ENCODE data around the gene NELFA.

Gene NELFA

DNA sequence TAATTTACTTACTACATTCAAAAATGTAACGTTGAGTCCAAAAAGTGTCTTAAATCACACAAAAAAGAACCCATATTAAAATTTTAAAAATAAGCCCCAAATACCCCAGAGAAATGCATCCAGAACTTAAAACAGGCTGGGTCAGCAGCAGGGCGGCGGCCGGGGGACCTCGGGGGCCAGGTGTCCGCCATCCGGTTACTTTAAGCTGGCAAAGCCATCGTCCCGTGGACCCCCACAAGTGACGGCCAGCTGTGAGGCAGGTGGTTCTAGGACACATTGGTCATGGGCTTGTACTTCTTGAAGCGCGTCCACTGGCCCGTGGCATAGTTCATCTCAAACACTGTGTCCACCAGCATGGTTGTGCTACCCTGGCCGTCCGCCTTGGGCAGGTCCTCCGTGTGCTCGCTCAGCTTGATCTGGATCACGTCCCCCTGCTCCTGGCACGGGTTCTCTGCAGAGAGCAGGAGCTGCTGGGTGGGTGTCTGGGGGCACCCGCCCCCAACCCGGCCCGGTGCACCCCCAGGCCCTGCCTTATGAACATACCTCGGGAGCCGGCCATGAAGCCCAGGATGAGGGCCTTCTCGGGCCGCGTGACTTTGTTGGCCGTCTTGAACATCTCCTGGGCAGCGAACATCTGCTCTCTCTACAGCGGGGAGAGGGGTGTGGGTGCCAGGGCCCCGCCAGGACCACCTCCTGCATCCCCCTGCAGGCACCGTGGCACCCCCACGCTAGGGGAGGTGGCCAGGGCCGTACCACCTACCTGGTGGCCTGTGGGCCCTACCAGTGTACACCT is 25.5 kb downstream of the NELFA start:
- Histone ChIP-seq H3K36me3 (ENCODE audit: control insufficient read depth, insufficient read depth, low read length) (peaks cover 72% of the 10 kb centered on the region), H3K4me1 (ENCODE audit: control insufficient read depth, insufficient read depth, low read length) (no peaks in the 10 kb centered on the region), H3K4me3 (ENCODE audit: low read depth, low read length) (no peak overlapping the region), H3K9me3 (ENCODE audit: control insufficient read depth, insufficient read depth, low read length) (no peaks in the 10 kb centered on the region), H3K27me3 (ENCODE audit: control insufficient read depth, insufficient read depth, low read length) (no peaks in the 10 kb centered on the region), H3K9ac (ENCODE audit: low read depth, low read length) (no peak overlapping the region)

DNA sequence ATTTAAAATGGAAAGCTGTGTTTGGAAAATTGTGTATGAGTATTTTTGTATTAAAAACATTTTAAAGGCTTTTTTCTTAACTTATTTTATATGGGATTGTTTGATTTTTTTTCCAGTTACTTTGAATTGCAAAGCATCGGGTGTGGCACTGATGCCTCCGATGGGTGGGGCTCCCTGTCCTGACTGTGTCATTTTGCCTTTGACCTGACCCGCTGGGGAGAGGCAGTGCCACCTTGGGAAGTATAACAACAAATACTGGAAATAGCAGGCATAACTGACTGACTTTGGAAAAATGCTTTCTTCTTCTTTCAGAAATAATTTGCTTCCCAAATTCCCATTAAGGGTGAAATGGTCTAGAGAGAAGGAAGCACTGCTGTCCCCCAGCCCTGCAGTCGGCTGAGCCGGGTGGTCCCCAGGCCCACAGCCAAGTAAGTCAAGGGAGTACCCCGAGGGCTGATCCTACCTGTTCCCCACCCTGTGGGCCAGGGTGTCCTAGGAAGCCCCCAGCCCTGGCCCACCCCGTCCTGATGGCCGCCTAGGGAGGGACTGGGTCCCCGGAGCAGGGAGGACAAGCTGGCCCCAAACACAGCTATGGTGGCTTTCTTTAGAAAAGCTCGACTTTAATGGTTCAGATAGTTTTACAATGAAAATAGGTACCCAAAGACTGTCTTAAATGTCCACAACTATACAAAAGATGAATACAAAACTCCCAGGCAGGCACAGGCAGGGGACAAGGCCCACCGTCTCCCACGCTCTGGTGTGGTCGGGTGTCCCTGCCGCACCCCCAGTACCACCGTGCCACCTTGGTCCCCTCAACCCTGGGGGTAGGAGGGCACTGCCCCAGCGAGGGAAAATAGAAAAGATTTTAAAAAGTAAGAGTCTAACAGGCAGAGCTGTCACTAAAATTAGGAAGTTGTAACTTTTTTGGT is 26.4 kb downstream of the NELFA start:
- Histone ChIP-seq H3K4me1 (ENCODE audit: control insufficient read depth, insufficient read depth, low read length) (no peaks in the 10 kb centered on the region), H3K27me3 (ENCODE audit: control insufficient read depth, insufficient read depth, low read length) (no peaks in the 10 kb centered on the region), H3K9me3 (ENCODE audit: control insufficient read depth, insufficient read depth, low read length) (no peaks in the 10 kb centered on the region), H3K9ac (ENCODE audit: low read depth, low read length) (no peak overlapping the region), H3K36me3 (ENCODE audit: control insufficient read depth, insufficient read depth, low read length) (peaks cover 66% of the 10 kb centered on the region), H3K4me3 (ENCODE audit: low read depth, low read length) (no peak overlapping the region)

DNA sequence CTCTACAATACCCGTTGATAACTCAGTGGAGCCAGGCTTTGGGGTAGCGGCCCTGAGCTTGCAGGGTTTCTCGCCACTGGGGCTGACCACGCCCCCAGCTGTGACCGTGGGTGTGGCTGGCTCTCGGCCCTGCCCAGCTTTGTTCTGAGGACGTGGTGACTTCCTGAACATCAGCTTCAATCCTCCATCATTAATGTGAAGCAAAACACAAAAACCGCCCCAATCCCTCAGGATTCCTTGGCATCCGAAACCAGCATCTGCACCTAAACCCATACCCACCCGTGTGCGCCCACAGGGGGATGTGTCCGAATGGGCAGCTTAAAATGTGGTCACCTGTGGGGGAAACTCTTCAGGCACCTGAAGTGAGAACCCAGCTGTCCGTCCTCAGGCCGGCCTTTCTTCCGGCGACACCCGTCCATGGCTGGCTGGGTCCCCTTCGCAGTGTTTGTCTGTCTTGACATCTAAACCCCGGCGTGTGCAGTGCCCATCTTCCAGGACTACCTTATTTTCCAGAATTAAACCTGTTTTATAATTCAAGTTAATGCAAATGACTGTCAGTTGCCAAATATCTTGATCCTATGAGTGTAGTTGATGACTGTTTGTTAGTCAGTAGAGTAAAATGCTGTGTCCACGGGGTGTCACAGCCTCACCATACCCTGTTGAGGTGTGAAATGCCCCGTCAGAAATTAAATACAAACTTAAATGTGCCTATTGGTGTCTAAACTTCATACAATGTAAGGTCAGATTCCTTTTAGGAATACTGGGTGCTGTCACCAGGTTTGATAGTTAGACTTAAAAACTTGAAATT is 27.3 kb downstream of the NELFA start:
- no peak overlapping the region for H3K4me3 ChIP-seq (ENCODE audit: low read depth, low read length)
- H3K27me3 ChIP-seq (ENCODE audit: control insufficient read depth, insufficient read depth, low read length) = no peaks in the 10 kb centered on the region
- no peaks in the 10 kb centered on the region for H3K4me1 ChIP-seq (ENCODE audit: control insufficient read depth, insufficient read depth, low read length)
- H3K9ac ChIP-seq (ENCODE audit: low read depth, low read length) = no peak overlapping the region
- H3K36me3 ChIP-seq (ENCODE audit: control insufficient read depth, insufficient read depth, low read length) = peaks cover 64% of the 10 kb centered on the region
- no peaks in the 10 kb centered on the region for H3K9me3 ChIP-seq (ENCODE audit: control insufficient read depth, insufficient read depth, low read length)

DNA sequence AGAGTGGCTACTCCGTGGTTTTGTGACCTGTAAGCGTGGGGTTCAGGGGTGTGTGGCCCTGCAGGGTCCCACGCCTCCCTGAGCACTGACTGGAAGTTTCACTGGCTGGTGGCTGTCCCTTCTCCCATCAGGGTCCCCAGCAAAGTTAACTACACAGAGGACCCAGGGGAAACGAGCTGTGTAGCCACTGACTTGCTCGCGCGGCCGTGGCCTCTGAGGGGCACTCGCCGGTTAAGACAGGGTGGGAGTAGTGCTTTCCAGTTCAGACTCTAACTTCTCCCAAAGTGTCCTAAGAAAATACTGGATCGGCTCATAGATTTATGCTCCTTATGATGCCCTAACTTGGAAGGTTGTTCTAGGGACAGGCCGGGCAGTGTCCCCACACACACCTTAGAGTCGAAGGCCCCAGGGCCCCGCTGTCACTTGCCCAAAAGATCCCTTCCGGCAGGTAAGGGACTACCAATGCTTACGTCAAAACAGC is 28.2 kb downstream of the NELFA start:
- Histone ChIP-seq H3K4me3 (ENCODE audit: low read depth, low read length) (no peak overlapping the region), H3K36me3 (ENCODE audit: control insufficient read depth, insufficient read depth, low read length) (peaks cover 63% of the 10 kb centered on the region), H3K4me1 (ENCODE audit: control insufficient read depth, insufficient read depth, low read length) (no peaks in the 10 kb centered on the region), H3K27me3 (ENCODE audit: control insufficient read depth, insufficient read depth, low read length) (no peaks in the 10 kb centered on the region), H3K9me3 (ENCODE audit: control insufficient read depth, insufficient read depth, low read length) (no peaks in the 10 kb centered on the region), H3K9ac (ENCODE audit: low read depth, low read length) (no peak overlapping the region)

DNA sequence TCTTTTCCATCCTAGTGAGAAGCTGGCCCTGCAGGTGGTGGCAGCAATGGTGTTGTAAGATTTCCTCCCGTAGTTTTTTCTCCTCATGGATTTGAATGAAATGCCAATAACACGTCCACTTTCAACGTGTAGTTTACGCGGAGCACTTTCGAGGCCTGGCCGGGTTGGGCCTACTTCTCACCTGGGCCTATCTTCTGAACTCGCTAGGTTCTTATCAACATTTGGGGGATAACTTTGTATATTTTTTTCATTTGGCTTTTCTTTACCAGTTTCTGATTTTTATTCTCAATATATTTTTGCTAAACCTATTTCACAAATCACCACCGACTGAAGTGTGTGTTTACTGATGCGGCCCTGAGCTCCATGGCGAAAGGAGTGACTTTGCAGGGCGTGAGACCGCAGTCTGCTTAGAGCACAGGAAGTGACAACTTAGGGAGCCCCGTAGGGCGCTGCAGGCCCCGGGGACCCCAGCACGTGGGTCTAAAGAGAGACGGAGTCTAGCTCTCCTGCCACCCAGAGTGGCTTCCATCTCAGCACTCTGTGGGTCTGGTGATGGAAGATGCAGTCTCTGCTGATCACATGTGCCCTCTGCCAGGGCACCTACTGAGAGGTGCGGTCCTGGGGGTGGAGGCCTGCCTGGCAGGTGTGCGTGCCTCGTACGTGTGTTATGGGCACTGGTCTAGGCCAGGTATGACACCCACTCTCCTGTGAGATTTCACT is 29.1 kb downstream of the NELFA start:
- H3K4me3 ChIP-seq (ENCODE audit: low read depth, low read length) = no peak overlapping the region
- H3K9me3 ChIP-seq (ENCODE audit: control insufficient read depth, insufficient read depth, low read length) = no peaks in the 10 kb centered on the region
- no peaks in the 10 kb centered on the region for H3K4me1 ChIP-seq (ENCODE audit: control insufficient read depth, insufficient read depth, low read length)
- peaks cover 63% of the 10 kb centered on the region for H3K36me3 ChIP-seq (ENCODE audit: control insufficient read depth, insufficient read depth, low read length)
- no peak overlapping the region for H3K9ac ChIP-seq (ENCODE audit: low read depth, low read length)
- H3K27me3 ChIP-seq (ENCODE audit: control insufficient read depth, insufficient read depth, low read length) = no peaks in the 10 kb centered on the region

DNA sequence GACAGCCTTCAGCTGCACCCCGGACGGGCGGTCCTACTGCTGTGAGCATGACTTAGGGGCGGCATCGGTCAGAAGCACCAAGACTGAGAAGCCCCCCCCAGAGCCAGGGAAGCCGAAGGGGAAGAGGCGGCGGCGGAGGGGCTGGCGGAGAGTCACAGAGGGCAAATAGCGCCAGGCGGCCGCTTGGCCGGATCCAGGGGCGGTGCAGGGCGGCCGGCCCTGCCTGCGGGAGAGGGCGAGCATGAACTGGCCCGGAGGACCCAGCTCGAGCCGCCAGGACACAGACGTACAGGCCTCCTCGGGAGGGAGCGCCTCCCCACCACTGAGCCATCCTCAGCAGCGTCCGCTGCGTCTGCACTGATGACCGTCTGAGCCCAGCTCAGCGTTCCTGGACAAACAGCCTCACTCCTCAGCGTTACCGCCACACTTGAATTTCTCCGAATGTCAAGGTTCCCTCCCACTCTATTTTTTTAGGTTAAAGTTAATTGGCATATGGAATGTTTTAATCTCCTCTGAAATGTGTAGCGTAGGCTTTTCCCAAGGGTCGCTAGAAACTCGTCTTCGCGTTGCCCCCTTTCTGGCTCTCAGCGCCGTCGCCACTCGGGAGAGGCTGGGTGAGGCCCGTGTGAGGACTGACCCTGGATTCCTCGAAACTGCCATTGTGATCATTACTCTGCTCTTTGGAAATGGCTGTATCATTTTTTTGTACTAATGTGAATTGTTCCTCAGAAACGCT is 29.9 kb downstream of the NELFA start:
- Histone ChIP-seq H3K4me1 (ENCODE audit: control insufficient read depth, insufficient read depth, low read length) (no peaks in the 10 kb centered on the region), H3K36me3 (ENCODE audit: control insufficient read depth, insufficient read depth, low read length) (peaks cover 64% of the 10 kb centered on the region), H3K9me3 (ENCODE audit: control insufficient read depth, insufficient read depth, low read length) (no peaks in the 10 kb centered on the region), H3K4me3 (ENCODE audit: low read depth, low read length) (no peak overlapping the region), H3K9ac (ENCODE audit: low read depth, low read length) (no peak overlapping the region), H3K27me3 (ENCODE audit: control insufficient read depth, insufficient read depth, low read length) (no peaks in the 10 kb centered on the region)

DNA sequence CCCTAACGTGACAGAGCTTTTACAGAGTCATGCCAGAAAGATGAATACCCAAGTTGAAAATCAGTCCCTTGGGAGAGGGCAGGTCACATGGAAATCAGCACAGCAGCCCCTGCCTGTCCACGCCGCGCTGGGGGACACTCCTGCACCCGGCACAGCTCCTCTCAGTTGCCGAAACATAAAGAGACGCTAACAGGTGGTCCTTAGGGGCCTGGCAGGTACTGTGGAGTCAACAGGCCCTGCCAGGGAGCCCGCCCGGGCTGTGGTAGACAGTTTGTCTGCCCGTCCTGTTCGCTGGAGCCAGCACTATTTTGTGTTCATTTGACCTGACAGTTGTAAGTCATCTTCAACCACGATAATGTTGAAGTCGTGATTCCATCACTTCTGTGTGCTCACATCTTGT is 30.5 kb downstream of the NELFA start:
- H3K4me1 ChIP-seq (ENCODE audit: control insufficient read depth, insufficient read depth, low read length) = no peaks in the 10 kb centered on the region
- H3K9ac ChIP-seq (ENCODE audit: low read depth, low read length) = no peak overlapping the region
- no peaks in the 10 kb centered on the region for H3K9me3 ChIP-seq (ENCODE audit: control insufficient read depth, insufficient read depth, low read length)
- peaks cover 62% of the 10 kb centered on the region for H3K36me3 ChIP-seq (ENCODE audit: control insufficient read depth, insufficient read depth, low read length)
- H3K27me3 ChIP-seq (ENCODE audit: control insufficient read depth, insufficient read depth, low read length) = no peaks in the 10 kb centered on the region
- H3K4me3 ChIP-seq (ENCODE audit: low read depth, low read length) = no peak overlapping the region

DNA sequence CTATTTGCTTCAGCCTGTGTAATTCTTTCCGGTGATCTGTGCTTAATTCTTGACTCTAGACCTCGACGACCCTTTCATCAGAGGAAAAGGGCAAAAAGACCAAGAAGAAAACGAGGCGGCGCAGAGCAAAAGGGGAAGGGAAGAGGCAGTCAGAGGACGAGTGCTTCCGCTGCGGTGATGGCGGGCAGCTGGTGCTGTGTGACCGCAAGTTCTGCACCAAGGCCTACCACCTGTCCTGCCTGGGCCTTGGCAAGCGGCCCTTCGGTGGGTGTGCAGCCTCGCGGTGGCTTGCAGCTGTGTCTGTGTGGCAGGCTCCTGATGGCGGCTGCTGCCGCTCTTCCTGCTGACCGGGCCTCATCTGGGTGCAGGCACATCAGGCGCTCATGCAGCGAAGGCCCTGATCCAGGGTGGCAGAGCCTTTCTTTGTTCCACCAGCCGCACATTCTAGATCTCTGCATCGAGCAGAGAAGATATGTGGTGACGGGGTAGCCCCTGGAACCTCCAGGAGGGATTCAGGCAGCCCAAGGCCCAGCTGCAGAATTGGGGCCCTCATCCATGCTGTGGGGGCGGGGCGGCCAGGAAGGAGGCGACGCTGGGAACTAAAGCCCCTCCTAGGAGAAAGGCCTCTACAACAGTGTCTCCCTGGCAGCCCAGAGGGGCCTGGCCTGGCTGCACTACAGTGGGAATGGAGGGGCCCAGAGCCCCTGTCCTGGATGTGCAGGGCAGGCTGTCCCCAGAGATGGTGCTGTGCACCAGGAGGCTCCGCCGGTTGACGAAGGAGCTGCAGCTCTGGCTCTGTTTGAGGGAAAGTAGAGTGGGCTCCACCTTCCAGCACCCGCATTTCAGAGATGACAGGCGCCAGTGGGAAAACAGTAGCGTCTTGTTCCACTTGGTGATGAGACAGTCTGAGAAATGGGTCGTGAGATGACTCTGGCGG is 32.1 kb downstream of the NELFA start:
- Histone ChIP-seq H3K4me3 (ENCODE audit: low read depth, low read length) (no peak overlapping the region), H3K9me3 (ENCODE audit: control insufficient read depth, insufficient read depth, low read length) (no peaks in the 10 kb centered on the region), H3K27me3 (ENCODE audit: control insufficient read depth, insufficient read depth, low read length) (no peaks in the 10 kb centered on the region), H3K36me3 (ENCODE audit: control insufficient read depth, insufficient read depth, low read length) (peaks cover 62% of the 10 kb centered on the region), H3K4me1 (ENCODE audit: control insufficient read depth, insufficient read depth, low read length) (no peaks in the 10 kb centered on the region), H3K9ac (ENCODE audit: low read depth, low read length) (no peak overlapping the region)

DNA sequence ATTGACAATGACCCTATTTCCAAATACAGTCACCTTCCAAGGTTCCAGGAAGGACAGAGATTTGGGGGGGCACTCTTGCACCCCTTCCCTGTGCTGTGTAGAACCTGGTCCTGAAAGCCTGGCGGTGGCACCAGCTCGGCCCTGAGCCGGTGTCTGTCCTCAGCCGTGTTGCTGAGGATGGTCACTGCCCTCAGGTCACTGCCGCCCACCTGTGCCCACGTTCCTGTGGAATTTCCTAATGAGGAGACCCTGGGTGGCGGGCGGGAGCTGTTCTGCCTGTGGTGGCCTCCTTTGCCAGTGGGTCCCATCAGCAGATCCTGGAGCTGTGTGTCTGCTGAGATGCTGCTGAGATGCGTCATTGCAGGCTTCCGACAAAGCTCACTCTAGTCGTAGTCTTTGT is 32.9 kb downstream of the NELFA start:
- H3K27me3 ChIP-seq (ENCODE audit: control insufficient read depth, insufficient read depth, low read length) = no peaks in the 10 kb centered on the region
- H3K4me3 ChIP-seq (ENCODE audit: low read depth, low read length) = no peak overlapping the region
- H3K36me3 ChIP-seq (ENCODE audit: control insufficient read depth, insufficient read depth, low read length) = peaks cover 57% of the 10 kb centered on the region
- no peak overlapping the region for H3K9ac ChIP-seq (ENCODE audit: low read depth, low read length)
- H3K4me1 ChIP-seq (ENCODE audit: control insufficient read depth, insufficient read depth, low read length) = no peaks in the 10 kb centered on the region
- H3K9me3 ChIP-seq (ENCODE audit: control insufficient read depth, insufficient read depth, low read length) = no peaks in the 10 kb centered on the region

DNA sequence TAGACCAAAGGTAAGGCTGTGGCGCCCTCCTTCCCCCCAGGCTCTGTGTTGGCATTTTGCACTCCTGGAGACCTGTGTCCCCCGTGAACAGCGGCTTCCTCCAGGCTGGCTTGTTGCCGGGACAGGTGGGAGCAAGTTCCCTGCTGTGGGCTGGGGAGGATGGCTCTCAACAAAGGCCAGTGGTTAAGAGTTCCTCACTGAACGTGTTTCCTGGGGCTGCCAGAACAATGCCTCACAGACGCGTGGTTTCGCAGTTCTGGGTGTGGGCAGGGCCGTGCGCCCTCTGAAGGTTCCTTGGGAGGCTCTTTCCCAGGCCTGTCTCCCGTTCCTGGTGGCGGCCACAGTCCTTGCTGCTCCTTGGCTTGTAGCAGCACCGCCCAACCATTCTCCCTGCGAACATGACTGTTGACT is 33.4 kb downstream of the NELFA start:
- no peaks in the 10 kb centered on the region for H3K4me1 ChIP-seq (ENCODE audit: control insufficient read depth, insufficient read depth, low read length)
- H3K36me3 ChIP-seq (ENCODE audit: control insufficient read depth, insufficient read depth, low read length) = peaks cover 52% of the 10 kb centered on the region
- H3K9me3 ChIP-seq (ENCODE audit: control insufficient read depth, insufficient read depth, low read length) = no peaks in the 10 kb centered on the region
- no peaks in the 10 kb centered on the region for H3K27me3 ChIP-seq (ENCODE audit: control insufficient read depth, insufficient read depth, low read length)
- H3K4me3 ChIP-seq (ENCODE audit: low read depth, low read length) = no peak overlapping the region
- no peak overlapping the region for H3K9ac ChIP-seq (ENCODE audit: low read depth, low read length)
